ENCODE results near the gene WDR27. TPM values are rescaled to one million over a fixed set of nuclear protein-coding genes. Genes with fewer than 3 reads are reported as not detected.

Gene WDR27
- total RNA-seq, 1 donor from 2014 or later, result 26.8 TPM

- no peak overlapping the region for H3K27ac Mint-ChIP-seq
- no peak overlapping the region for H3K4me3 Mint-ChIP-seq
- H3K4me1 Mint-ChIP-seq (ENCODE audit: low read depth), result peaks cover 5% of the 10 kb centered on the region
- intact Hi-C loops (cut with micrococcal nuclease), result no loop called here
- H3K36me3 Mint-ChIP-seq (ENCODE audit: low read depth), result peaks cover 2% of the 10 kb centered on the region
- H3K27me3 Mint-ChIP-seq (ENCODE audit: insufficient read depth), result peaks cover 8% of the 10 kb centered on the region
- H3K9me3 Mint-ChIP-seq, result no peaks in the 10 kb centered on the region
- DNase-seq (ENCODE audit: low spot score), result no peak
Measured at GRCh38 chr6:169571123-169571962, 130.5 kb downstream of the WDR27 start.

- no peak for DNase-seq (ENCODE audit: low spot score)
- H3K9me3 Mint-ChIP-seq, result no peaks in the 10 kb centered on the region
- intact Hi-C loops (cut with micrococcal nuclease), result no loop called here
- peaks cover 5% of the 10 kb centered on the region for H3K4me1 Mint-ChIP-seq (ENCODE audit: low read depth)
- H3K27ac Mint-ChIP-seq, result no peak overlapping the region
- peaks cover 2% of the 10 kb centered on the region for H3K36me3 Mint-ChIP-seq (ENCODE audit: low read depth)
- H3K27me3 Mint-ChIP-seq (ENCODE audit: insufficient read depth), result peaks cover 8% of the 10 kb centered on the region
- H3K4me3 Mint-ChIP-seq, result no peak overlapping the region
Measured at GRCh38 chr6:169568314-169569087, 133.3 kb downstream of the WDR27 start.

GRCh38 chr6:169567819-169568218 is 134.0 kb downstream of the WDR27 start:
- peaks cover 14% of the 10 kb centered on the region for H3K27me3 Mint-ChIP-seq (ENCODE audit: insufficient read depth)
- H3K36me3 Mint-ChIP-seq (ENCODE audit: low read depth), result peaks cover 2% of the 10 kb centered on the region
- H3K4me1 Mint-ChIP-seq (ENCODE audit: low read depth), result peaks cover 5% of the 10 kb centered on the region
- no peaks in the 10 kb centered on the region for H3K9me3 Mint-ChIP-seq
- no peak overlapping the region for H3K4me3 Mint-ChIP-seq
- no peak for DNase-seq (ENCODE audit: low spot score)
- intact Hi-C loops (cut with micrococcal nuclease), result no loop called here
- no peak overlapping the region for H3K27ac Mint-ChIP-seq

GRCh38 chr6:169566961-169567750 is 134.7 kb downstream of the WDR27 start:
- Mint-ChIP-seq H3K27ac (no peak overlapping the region), H3K27me3 (ENCODE audit: insufficient read depth) (peaks cover 18% of the 10 kb centered on the region), H3K4me1 (ENCODE audit: low read depth) (peaks cover 5% of the 10 kb centered on the region), H3K36me3 (ENCODE audit: low read depth) (peaks cover 2% of the 10 kb centered on the region), H3K4me3 (no peak overlapping the region), H3K9me3 (no peaks in the 10 kb centered on the region)
- no peak for DNase-seq (ENCODE audit: low spot score)
- intact Hi-C loops (cut with micrococcal nuclease), result no loop called here

- no peak for DNase-seq (ENCODE audit: low spot score)
- Mint-ChIP-seq H3K9me3 (no peaks in the 10 kb centered on the region), H3K36me3 (ENCODE audit: low read depth) (peaks cover 2% of the 10 kb centered on the region), H3K4me1 (ENCODE audit: low read depth) (peaks cover 5% of the 10 kb centered on the region), H3K27ac (no peak overlapping the region), H3K27me3 (ENCODE audit: insufficient read depth) (peaks cover 21% of the 10 kb centered on the region), H3K4me3 (no peak overlapping the region)
- intact Hi-C loops (cut with micrococcal nuclease), result no loop called here
Measured at GRCh38 chr6:169566319-169566718, 135.5 kb downstream of the WDR27 start.

- intact Hi-C loops (cut with micrococcal nuclease), result no loop called here
- no peak for DNase-seq (ENCODE audit: low spot score)
- H3K4me3 Mint-ChIP-seq, result no peak overlapping the region
- no peaks in the 10 kb centered on the region for H3K36me3 Mint-ChIP-seq (ENCODE audit: low read depth)
- peaks cover 5% of the 10 kb centered on the region for H3K4me1 Mint-ChIP-seq (ENCODE audit: low read depth)
- no peaks in the 10 kb centered on the region for H3K9me3 Mint-ChIP-seq
- H3K27me3 Mint-ChIP-seq (ENCODE audit: insufficient read depth), result peaks cover 16% of the 10 kb centered on the region
- H3K27ac Mint-ChIP-seq, result no peak overlapping the region
Measured at GRCh38 chr6:169564453-169565240, 137.2 kb downstream of the WDR27 start.

DNA sequence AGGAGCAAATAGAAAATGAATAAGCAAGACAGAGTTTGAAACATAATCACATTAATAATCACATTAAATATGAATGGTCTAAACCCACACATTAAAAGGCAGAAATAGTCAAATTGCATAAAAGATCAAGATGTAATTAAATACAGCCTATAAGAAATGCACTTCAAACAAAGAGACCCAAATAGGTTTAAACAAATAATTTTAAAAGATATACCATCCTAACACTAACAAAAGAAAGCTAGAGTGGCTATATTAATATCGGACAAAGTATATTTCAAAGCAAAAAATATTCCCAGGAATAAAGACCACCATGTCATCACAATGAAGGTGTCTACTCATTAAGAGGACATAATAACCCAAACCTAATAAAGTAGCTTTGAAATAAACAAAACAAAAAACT is 140.2 kb downstream of the WDR27 start:
- H3K27me3 Mint-ChIP-seq (ENCODE audit: insufficient read depth), result peaks cover 22% of the 10 kb centered on the region
- H3K36me3 Mint-ChIP-seq (ENCODE audit: low read depth), result no peaks in the 10 kb centered on the region
- H3K4me1 Mint-ChIP-seq (ENCODE audit: low read depth), result peaks cover 9% of the 10 kb centered on the region
- no peaks in the 10 kb centered on the region for H3K9me3 Mint-ChIP-seq
- no peak for DNase-seq (ENCODE audit: low spot score)
- no peak overlapping the region for H3K4me3 Mint-ChIP-seq
- intact Hi-C loops (cut with micrococcal nuclease), result no loop called here
- H3K27ac Mint-ChIP-seq, result no peak overlapping the region

- H3K4me3 Mint-ChIP-seq, result no peak overlapping the region
- H3K27me3 Mint-ChIP-seq (ENCODE audit: insufficient read depth), result peaks cover 28% of the 10 kb centered on the region
- H3K27ac Mint-ChIP-seq, result no peak overlapping the region
- H3K36me3 Mint-ChIP-seq (ENCODE audit: low read depth), result no peaks in the 10 kb centered on the region
- intact Hi-C loops (cut with micrococcal nuclease), result loop anchor here (10.0 kb wide), 2 partner anchors 345 to 745 kb away; partner anchors contain the start of gene FAM120B
- H3K9me3 Mint-ChIP-seq, result no peaks in the 10 kb centered on the region
- no peak for DNase-seq (ENCODE audit: low spot score)
- peaks cover 15% of the 10 kb centered on the region for H3K4me1 Mint-ChIP-seq (ENCODE audit: low read depth)
Measured at GRCh38 chr6:169559592-169559991, 142.2 kb downstream of the WDR27 start.

DNA sequence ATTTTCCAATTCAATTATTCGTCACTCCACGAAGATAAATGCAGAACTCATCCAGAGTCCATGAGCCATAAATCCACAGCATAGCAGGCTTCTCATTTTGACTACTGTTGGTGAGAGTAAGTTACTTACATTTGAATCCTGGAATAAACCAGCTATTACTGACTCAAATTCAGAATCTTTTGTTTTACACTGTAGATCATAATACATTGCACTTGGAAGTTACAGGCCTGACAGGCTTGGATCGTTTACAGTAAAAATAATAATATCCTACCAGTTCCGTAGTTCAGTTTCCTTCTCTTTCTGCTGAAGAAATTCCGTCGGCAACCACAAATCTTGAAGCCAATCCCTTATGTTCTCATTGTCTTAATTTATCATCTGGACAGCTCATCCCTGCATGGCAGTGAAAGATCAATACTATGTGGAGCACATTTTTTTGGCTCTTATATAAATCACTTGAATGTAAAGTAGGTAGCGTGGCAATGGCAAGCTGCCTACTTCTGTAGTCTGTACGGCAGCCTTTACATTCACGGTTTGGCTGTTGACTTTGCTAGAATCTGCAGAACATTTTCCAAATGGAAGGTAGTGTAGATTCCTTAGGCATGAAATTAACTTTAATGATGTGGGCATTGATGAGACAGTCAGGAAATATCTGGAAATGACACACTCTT is 142.9 kb downstream of the WDR27 start:
- no peak for DNase-seq (ENCODE audit: low spot score)
- Mint-ChIP-seq H3K4me3 (no peak overlapping the region), H3K27me3 (ENCODE audit: insufficient read depth) (peaks cover 32% of the 10 kb centered on the region), H3K36me3 (ENCODE audit: low read depth) (no peaks in the 10 kb centered on the region), H3K4me1 (ENCODE audit: low read depth) (peaks cover 15% of the 10 kb centered on the region), H3K9me3 (no peaks in the 10 kb centered on the region), H3K27ac (no peak overlapping the region)
- intact Hi-C loops (cut with micrococcal nuclease), result loop anchor here (10.0 kb wide), 2 partner anchors 344 to 746 kb away; partner anchors contain the start of gene FAM120B

GRCh38 chr6:169558378-169558773 is 143.5 kb downstream of the WDR27 start:
- Mint-ChIP-seq H3K4me1 (ENCODE audit: low read depth) (peaks cover 15% of the 10 kb centered on the region), H3K4me3 (no peak overlapping the region), H3K27ac (no peak overlapping the region), H3K9me3 (no peaks in the 10 kb centered on the region), H3K27me3 (ENCODE audit: insufficient read depth) (peaks cover 29% of the 10 kb centered on the region), H3K36me3 (ENCODE audit: low read depth) (no peaks in the 10 kb centered on the region)
- no peak for DNase-seq (ENCODE audit: low spot score)
- intact Hi-C loops (cut with micrococcal nuclease), result loop anchor here (10.0 kb wide), 2 partner anchors 344 to 746 kb away; partner anchors contain the start of gene FAM120B

DNA sequence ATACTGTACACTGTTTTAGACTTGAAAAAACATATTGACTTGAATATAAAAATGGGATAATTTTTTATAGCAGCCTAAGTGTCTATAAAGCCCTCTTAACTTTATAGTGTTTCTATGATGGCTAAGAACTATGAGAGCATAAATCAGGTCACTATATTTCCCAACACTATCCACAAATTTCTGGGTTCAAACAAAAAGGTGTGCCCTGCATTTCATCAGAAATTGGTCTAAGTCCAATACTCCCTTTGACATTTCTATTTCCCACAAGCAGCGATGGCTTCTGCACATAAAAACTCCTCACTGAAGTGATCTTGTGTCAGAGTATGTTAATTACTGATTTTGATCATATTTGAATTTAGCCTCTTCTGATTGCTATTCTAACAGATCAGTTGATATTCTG is 143.9 kb downstream of the WDR27 start:
- peaks cover 24% of the 10 kb centered on the region for H3K27me3 Mint-ChIP-seq (ENCODE audit: insufficient read depth)
- H3K9me3 Mint-ChIP-seq, result no peaks in the 10 kb centered on the region
- intact Hi-C loops (cut with micrococcal nuclease), result loop anchor here (1.0 to 10.0 kb wide), 4 partner anchors 31 to 747 kb away; partner anchors contain the start of genes C6orf120, FAM120B and WDR27
- H3K4me1 Mint-ChIP-seq (ENCODE audit: low read depth), result peaks cover 15% of the 10 kb centered on the region
- H3K36me3 Mint-ChIP-seq (ENCODE audit: low read depth), result no peaks in the 10 kb centered on the region
- no peak overlapping the region for H3K27ac Mint-ChIP-seq
- no peak overlapping the region for H3K4me3 Mint-ChIP-seq
- no peak for DNase-seq (ENCODE audit: low spot score)
